Iris pigment epithelial cell (primary cell): ENCODE data around the gene C10orf71.

ENCODE experiments used
- DNase-seq: peaks from one replicate; pipeline ENCODE4 v3.0.0-alpha.2; 2011; ENCODE audit warnings: low read depth

C10orf71 gene

DNA sequence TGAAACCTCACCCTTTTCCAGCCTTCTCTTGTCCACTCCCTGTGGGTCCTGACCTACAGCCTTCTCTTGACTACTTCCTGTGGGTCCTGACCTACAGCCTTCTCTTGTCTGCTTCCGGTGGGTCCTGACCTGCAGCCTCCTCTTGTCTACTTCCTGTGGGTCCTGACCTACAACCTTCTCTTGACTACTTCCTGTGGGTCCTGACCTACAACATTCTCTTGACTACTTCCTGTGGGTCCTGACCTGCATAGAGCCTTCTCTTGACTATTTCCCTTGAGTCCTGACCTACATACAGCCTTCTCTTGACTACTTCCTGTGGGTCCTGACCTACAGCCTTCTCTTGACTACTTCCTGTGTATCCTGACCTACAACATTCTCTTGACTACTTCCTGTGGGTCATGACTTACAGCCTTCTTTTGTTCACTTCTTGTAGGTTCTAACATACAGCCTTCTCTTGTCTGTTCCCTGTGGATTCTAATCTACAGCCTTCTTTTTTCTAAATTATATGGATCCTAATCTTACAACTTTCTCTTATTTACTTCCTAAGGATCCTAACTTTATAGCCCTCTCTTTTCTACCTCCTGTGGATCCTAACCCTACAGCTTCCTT lies 36.5 kb downstream of the C10orf71 start:
- no peak for DNase-seq

DNA sequence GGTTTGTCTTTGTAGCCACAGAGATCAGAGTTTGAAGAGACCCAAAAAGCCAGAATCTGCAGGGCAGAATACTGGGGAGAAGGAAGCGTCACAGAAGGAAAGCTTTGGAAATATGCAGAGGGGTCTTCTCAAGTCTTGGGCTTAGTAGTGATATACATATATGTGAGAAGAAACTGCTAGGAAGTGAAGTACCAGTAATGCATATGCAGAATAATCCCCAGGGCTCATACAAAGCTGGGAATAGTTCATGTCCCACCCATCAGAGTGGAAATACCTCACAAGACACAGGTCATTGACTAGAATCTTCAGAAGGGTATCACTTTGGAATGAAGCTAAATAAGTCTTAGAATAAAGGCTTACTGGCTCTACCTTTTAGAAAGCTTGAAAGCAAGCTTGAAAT lies 39.6 kb downstream of the C10orf71 start:
- DNase-seq = no peak

DNA sequence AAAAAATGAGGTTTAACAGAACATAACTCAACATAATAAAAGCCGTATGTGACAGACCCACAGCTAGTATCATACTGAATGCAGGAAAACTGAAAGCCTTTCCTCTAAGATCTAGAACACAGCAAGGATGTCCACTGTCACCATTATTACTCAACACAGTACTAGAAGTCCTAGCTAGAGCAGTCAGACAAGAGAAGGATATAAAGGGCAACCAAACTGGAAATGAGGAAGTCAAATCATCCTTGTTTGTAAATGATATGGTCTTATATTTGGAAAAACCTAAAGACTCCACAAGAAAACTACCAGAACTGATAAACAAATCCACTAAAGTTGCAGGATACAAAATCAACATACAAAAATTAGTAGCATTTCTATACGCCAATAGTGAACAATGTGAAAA lies 45.9 kb downstream of the C10orf71 start:
- DNase-seq = no peak

DNA sequence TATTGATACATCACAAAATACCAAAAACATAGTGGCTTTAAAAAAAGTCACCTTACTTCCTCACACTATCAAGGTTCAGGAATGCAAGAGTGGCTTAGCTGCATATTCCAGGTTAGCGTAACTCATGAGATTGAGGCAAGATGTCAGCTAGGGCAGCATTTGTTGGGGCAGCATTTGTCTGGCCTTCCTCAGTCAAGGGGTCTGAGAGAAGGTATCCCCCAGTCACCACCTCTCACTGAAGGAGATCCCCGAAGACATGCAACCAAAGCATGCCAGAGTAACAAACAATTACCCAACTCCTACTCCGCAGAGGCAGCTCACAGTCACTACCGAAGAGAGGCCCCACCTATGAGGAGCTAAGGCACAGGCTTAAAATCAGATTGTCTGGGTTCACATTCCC lies 48.4 kb downstream of the C10orf71 start:
- no peak for DNase-seq

DNA sequence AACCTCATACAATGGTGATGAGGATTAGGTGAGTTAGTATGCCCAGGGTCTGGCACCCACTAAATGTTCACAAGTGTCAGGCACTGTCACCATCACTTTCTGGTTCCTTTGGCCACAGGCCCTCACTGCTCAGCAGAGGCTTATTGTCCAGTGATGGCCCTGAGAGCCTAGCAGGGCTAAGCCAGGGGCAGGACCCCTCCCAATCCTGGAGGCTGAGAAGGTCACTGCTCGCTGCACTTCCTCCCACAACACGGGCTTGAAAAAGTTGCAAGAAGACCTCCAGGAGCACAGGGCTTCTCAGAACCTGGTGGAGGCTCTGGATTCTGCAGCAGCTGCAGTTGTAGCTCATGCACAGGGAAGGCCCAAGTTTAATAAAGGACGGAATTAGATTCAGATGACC lies 48.9 kb downstream of the C10orf71 start:
- no peak for DNase-seq

DNA sequence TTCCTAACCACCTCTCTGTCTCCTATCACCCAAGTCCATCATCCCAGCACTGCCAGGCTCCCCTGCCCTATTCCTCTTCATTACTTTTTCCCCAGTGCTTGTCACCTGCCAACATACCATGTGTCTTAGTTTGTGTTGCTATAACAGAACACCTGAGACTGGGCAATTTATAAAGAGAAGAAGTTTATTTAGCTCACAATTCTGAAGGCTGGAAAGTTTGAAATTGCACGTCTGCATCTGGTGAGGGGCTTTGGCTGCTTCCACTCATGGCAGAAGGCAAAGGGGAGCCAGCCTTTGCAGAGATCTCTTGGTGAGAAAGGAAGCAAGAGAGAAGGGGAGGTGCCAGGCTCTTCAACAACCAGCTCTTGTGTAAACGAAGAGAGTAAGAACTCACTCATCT lies 49.6 kb downstream of the C10orf71 start:
- no peak for DNase-seq

DNA sequence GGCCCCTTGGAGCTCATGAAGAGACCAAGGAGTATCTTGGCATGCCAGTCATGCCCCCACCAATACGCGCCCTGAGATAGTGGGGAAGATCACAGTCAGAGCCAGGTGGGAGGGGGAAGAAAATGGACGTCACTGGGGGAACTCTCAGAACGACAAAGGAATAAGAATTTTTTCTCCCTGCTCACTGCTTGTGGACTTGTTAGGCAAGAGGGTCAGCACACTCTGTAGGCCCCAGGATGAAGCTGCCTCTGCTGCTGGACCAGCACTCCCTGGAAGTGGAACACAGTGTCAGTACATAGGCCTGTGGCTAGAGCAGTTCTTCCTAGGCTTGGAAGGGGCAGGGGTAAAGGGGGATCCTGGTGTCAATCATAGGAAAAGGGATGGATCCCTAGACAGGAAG lies 50.4 kb downstream of the C10orf71 start:
- no peak for DNase-seq

DNA sequence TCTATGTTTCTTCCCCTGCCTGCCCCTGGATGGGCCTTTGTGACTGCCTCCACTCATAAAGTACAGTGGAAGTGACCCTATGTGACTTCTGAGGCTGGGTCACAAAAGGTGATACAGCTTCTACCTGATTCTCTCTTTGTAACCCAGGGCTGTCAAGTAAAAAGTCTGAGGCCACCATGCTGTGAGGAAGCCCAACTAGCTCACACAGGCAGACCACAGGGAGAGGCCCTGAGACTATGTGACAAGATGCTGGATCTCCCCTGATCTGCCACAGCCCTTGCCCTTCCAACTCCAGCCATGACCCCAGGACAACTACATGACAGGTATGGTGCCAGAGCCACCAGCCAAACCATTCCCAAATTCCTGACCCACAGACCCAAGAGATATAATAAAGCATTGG lies 51.2 kb downstream of the C10orf71 start:
- no peak for DNase-seq

DNA sequence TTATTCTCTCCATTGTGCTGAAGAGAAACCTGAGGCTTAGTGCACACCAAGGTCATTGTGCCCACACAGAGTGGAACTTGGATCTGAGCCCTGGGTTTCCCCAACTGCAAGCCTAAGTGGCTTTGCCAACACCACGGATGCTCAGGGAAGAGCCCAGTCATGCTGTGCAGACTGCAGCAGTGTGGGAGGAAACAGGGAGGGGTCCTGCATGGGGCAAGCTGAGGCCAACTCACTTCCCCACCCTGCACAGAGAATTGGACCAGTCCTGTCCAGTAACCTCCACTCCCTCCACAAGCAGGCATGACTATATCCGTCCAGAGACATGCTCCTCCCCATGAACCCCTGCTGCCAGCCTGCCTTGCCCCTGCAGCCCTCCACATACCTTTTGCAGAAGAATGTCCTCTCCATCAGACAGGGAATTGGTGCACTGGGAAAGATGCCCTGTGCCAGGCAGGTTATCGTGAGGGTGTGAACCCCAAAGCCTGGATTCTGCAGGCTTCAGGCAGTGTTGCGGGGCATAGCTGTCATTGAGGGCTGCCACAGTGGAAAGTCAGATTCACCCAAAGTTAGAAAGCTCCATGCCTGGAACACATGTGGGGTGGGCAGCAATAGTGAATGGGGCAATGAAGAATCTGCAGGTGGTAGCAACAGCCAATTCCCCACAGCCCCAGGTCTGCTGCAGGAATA lies 52.0 kb downstream of the C10orf71 start:
- DNase-seq = no peak

DNA sequence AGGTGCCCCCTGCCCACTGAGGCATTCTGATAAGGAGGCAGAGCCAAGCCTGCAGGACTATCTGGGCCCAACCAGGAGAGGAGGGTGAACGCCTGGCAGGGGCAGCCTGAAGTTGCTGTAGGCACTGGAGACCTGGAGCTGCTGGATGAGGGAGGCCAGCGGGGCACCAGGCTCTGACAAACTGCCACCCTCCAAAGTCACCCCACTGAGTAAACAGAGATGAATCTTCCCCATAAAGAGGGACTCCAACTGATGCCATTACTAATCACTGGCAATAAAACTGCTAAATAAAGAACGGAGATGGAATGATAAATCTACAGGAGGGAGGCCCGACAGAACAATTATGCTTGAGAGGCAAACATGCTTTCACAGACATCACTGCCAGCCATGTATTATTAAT lies 52.7 kb downstream of the C10orf71 start:
- no peak for DNase-seq

DNA sequence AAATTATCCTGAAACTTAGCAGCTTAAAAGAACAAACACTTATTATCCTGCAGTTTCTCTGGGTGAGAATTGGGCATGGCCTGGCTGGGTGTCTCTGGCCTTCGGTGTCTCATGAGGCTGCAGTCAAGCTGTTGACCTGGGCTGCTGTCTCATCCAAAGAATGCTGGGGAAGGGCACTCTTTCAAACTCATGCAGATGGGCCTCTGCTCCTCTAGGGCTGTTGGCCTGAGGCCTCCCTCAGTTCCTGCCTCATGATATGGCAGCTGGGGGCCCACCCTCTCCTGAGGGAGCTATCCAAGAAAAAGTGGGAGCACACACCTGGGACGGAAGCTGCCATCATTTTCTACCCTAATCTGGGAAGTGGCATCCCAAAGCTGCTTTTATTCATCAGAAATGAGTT lies 53.4 kb downstream of the C10orf71 start:
- DNase-seq = no peak

DNA sequence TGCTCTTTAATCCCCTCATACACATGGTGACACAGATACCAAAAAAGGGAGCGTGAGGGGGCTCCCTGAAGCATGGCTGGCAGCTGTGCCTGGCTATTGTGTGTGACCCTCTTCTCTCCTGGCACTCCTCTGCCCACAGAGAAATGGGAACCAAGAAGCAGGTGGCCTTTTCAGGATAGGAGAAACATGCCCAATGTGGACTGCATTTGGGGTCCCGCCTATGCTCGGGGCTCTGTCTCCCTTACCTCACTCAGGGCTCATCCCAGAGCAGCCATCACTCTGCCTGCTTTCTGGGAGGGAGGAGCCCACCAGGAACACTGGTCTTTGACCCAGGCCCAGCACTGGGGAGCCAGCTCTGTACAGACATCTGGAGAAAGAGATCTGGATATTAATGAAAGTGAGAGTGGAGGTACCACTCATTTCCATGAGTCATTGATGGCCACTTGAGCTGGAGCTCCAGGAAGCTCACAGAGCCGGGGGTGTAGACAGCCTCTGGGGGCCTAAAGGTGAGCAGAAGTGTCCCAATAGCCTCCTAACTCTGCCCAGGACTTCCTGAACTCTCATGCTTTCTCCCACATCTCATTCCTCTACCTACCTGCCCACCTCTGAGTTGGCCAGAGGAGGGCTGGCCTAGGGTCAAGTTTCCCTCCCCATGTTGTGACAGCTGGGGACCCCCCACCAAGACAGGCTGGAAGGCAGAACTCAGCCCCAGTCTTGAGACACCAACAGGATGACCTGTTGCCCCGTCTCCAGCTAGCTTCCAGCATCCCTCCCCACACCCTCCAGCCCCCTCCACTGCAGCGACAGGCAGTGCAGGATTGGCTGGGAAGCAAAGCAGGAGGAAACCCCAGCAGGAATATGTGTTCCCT lies 54.3 kb downstream of the C10orf71 start:
- no peak for DNase-seq

DNA sequence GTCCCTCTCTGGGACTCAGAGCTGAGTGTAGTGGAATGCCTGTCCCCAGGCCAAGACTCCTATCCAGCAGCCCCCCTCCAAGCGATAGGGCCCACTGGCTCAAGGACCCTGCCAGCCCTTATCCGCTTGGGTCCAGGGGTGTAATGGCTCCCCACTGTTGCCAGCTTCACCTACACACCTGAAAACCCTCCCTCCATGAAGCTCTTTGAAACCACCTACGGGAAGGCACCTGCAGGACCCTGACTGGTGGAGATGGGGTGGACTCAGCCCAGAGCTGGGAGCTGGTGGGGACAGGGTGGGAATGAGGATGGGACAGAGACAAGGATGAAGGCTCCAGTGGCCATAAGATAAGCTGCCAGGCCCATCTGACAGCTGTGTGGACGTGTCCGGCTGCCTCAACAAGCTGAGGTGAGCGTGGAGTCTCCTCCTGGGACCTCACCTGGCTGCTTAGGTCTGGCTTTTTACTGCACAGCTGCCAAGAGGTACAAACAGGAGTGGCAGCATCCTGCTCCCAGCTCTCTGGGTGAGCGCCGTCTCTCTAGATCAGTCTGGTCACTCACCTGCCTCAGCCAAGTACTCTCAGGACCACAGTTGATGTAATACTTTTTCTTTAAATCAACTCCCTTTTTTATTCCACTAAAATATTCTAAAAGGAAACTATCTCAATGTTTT lies 55.1 kb downstream of the C10orf71 start:
- DNase-seq = no peak

DNA sequence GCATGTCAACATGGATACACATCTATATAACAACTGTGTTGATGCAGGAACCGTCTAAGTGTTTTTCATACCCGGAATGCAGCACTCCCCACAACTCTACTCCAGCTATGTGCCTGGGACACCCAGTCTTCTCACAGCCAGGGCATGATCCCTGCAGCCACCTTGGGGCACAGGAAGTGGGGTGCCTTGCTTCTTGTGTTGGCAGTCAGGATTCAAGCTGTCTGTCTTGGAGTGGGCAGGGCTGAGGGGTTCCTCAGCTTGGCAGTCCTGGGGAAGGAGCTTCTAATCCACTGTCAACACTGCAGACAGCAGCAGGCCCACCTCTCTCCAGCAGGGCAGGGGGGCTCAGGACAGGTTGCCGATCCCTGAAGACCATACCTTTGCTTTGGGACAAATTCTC lies 55.6 kb downstream of the C10orf71 start:
- no peak for DNase-seq

DNA sequence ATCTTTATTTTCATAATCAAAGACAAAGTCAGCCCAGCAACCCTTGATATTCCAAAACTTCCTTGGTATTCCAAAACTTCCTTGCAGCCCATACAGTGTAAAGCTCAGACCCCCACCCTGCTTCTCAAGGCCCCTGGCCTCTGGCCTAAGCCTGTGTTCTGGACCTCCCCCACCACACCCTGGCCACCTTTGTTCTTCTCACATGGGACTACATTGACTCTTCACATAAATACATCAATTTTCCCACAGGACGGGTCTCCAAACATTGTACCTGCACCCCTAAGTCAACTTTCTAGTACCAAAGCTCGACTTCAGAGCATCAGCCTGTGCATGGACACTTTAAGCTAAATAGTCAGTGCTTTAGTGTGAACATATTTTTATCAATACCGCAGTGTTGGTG lies 56.3 kb downstream of the C10orf71 start:
- DNase-seq = no peak

DNA sequence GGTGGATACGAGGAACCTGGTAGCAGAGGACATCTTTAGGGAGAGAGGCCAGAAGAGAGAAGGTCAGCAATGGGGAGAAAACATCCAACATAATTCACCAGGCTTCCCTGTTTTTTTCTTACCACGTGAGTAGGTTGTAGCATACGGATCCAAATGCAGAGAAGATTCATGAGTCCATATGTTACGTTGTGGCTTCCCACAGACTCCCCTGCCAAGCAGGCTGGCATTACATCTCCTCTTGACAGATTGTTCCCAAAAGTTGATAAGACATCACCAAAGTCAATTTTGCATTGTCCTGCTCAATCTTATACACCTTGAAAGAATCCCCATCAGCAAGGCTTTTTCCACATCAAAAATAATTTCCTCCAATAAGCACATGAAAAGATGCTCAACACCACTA lies 57.2 kb downstream of the C10orf71 start:
- DNase-seq = no peak

DNA sequence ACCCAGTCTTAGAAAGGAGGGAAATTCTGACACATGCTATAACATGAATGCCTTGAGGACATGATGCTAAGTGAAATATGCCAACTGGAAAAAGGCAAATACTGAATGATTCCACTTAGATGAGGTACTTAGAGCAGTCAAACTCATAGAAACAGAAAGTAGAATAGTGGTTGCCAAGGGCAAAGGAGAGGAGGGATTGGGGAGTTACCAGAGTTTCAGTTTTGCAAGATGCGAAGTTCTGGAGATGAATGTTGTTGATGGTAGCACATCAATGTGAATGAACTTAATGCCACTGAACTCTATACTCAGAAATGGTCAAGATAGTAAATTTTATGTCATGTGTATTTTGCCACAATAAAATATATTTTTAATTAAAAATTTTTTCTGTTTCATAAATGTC lies 58.0 kb downstream of the C10orf71 start:
- no peak for DNase-seq

DNA sequence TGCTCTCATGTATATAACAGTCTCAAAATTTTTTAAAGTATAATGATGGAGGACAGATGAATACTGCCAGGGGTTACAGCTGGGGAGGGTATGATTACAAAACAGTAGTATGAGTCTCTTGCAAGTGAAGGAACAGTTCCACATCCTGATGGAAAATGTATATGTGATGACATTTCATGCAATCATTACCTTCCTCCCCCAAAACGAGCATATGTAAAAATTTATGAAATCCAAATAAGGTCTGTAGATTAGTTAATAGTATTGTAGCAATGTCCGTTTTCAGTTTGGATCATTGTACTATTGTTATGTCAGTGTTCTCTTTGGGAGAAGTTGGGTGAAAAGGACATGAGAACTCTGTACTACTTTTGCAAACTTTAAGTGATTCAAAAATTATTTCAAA lies 58.9 kb downstream of the C10orf71 start:
- DNase-seq = no peak

DNA sequence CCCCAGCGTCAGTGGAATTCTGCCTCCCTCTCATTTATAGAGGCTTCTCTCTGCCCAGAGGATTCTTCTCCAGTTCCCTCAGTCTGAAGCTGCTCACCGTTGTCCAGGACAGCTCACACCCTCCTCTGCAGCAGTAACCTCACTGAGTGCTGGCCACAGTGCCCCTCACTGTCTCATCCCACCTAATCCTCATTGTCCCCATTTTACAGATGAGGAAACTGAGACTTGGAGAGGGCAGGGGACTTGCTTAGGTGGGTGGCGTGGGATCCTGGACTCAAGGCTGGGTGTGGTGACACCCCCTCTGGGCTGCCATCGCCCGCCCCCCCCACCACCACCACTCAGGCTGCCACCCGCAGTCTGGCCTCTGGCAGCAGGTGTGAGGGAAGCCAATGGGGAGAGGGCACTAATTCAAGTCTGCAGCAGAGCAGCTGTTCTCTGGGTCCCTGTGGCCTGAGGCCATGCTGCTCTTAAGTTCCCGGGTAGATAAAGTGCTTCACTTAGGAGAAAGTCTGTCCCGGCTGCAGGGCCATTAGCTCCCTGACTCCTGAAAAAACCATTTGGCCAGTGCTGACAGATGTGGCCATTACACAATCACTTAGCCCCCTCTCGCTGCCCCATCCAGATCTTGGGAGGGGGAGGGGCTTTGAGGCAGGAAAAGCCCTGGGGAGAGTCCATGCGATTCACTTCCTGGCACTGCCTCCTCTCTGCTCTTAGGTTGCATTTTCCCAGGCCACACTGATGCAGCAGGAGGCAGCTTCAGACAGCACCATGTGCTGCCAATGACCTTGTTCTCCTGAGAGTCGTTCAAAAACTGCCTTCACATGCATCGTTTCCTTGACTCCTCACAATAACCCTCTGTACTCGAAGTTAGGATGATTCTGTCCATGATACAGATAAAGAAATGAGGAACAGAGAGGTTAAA lies 60.6 kb downstream of the C10orf71 start:
- DNase-seq = peak; percentile 12

DNA sequence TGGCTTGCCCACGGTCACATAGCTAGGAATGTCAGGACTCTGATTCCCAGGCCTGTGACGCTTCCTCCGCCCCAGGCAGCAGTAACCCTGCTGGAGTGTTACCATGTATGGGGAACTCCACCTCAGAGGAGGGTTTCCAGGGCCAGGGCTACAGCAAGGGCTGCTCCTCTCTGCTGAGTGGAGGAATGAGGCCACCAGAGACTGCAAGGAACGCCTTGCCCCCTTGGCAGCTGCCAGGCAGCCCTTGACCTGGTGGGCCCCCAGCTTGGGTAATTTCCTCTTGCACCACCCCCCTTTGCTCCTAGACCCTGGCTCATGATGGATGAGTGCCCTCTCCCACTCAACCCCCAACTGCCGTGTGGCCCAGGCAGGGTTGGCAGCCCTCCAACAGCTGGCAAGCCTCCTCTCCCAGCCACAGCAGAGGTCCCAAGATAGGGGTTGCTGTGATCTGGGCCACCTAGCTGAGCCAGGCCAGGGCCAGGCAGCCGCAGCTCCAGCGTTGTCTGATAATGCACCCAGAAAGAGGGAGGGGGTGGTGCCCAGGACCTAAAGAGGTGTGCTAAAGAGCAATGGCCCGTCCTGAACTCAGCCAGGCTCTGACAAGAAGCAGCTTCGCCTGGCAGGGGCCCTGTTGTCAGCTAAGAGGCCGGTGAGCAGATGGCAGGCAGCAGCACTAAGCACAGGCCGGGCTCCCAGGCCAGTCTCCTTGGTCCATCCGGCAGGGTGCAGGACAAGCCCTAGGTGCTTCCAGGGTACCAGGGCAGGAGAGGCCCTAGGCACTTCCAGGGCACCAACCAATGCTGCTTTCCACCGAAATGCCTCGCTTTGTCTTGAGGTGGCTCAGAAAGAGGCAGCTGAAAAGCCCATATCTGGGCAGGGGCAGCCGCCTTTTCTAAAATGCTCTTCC lies 61.6 kb downstream of the C10orf71 start:
- no peak for DNase-seq

DNA sequence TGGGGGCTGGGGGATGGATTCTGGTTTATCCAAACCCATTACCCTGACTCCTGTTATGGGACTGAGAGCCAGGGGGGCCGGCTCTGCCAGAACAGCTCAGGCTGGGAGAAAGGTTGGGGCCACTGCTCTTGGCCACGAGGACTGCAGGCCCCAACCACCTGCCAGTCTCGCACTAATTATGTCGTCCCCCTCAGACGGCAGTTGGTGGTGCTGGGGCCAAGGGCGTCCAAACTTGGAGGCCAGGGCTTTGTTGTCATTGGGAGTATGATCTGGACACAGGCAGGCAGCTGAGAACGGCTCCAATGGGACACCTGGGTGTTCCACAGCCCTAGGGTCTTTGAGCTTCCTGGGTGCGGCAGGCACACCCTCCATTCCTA lies 62.2 kb downstream of the C10orf71 start:
- no peak for DNase-seq
